Stimulated activated CD4-positive, alpha-beta T cell treated with anti-CD3 and anti-CD28 coated beads, Interleukin-15, amount 100 ng/mL, for 1 hour (primary cell): ENCODE measurements around the gene KLHL41.
"Not testable (repeated sequence)": the region's sequence is repeated elsewhere in the genome, so short reads cannot be mapped to it uniquely, and the experiment has no call there.

Experiments
- DNase-seq, 2 donors: peaks; one replicate each; pipeline ENCODE4 v3.0.0-alpha.2; 2020; ENCODE audit warnings: low read depth in 1 of 2, low spot score in 1 of 2

The KLHL41 gene

GRCh38 chr2:169509955-169510354, 453 bp downstream of the KLHL41 start:
- DNase-seq, result no peak

GRCh38 chr2:169510496-169510895, 994 bp downstream of the KLHL41 start:
- DNase-seq, result no peak

- DNase-seq, result no peak
Measured at GRCh38 chr2:169511818-169512217, 2.3 kb downstream of the KLHL41 start.

DNA sequence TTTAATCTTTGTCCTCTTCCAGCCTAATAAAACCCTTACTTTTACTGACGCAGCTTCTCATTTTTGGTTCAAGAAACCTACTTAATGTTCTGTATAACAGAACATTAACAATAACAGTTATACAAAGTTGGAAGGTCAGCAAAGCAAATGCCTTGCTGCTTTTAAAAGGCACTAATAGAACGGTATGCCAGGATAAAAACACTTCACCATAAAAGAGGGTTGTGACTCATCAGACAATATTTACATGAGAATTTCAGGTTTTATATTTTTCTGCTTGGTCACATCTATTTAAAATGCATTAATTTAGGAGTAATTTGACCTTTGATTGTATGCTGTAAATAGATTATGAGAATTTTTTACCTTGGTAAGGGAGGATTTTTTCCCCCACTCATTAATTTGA, 3.0 kb downstream of the KLHL41 start:
- DNase-seq, result no peak

DNA sequence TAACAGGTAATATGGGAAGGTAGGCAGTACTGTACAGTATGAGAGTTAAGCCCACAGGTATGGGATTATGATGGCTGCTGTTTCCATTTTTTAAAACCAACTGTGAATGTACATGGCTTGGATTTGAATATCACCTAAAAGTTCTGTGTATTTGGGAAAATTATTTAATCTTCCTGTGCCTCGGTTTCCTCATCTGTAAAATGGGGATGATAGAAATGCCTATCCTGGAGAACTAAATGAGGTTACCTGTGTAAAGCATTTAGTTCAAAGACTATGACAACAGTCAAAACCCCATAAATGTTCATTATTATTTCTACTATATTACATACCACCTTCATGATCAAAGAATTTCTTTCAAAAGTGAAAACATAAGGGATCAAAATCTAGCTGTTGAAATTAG, 3.6 kb downstream of the KLHL41 start:
- DNase-seq, result no peak

- no peak for DNase-seq
Measured at GRCh38 chr2:169513926-169514325, 4.4 kb downstream of the KLHL41 start.

GRCh38 chr2:169514758-169515157, 5.3 kb downstream of the KLHL41 start:
- DNase-seq, result not testable (repeated sequence)

- not testable (repeated sequence) for DNase-seq
Measured at GRCh38 chr2:169516488-169516995, 7.0 kb downstream of the KLHL41 start.

- DNase-seq, result no peak
Measured at GRCh38 chr2:169520896-169521295, 11.4 kb downstream of the KLHL41 start.

DNA sequence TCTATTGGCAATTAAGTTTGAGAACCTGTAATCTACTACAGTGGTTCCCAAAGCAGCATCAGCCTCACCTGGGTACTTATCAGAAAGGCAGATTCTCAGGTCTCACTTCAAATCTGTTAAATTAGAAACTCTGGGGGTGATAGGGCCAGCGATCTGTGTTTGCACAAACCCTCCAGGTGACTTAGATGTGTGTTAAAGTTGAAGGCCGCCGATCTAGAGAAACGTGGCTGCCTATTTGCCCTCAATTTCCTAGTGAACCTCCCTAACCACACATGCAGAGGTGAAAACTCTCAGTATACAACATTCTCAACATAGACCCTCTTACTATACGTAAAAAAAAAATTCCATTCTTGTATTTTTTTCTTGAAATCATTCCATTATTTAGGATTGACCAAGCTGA, 14.2 kb downstream of the KLHL41 start:
- no peak for DNase-seq

DNA sequence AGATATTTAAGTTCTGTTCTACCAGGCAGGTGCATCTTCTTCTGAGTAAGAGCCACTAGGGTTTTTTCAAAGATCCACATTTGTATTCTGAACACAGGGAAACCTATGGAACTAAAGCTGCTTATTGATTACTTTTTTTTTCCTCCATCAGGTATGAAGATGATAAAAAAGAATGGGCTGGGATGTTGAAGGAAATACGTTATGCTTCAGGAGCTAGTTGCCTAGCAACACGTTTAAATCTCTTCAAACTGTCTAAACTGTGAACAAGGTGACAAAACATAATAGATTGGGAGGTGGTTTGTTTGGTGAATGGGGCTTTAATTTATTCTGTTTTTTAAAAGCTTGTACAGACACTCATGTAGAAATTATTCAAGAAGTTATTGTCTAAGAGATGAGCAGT, 15.9 kb downstream of the KLHL41 start:
- no peak for DNase-seq

- DNase-seq, result no peak
Measured at GRCh38 chr2:169526451-169526850, 16.9 kb downstream of the KLHL41 start.

- peak; percentile 46 to 52 for DNase-seq
Measured at GRCh38 chr2:169528271-169528701, 18.8 kb downstream of the KLHL41 start.

GRCh38 chr2:169539460-169539859, 30.0 kb downstream of the KLHL41 start:
- not testable (repeated sequence) for DNase-seq

DNA sequence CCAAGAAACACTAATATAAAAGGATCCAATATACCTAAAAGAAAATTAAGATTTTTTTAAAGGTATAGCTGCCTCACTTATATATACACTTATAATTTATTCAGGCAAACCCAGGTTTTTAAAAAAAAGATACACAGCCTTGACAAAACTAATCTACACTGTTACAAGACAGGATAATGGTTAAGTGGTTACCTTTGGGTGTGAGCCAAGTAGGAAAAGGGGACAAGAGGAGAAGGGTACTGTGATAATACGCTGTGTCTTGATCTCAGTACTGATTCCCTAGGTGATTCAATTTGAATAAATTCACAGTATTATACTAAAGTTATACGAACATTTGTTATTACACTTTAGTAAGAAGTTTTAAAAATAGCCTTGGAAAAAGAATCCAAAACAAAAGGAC, 30.6 kb downstream of the KLHL41 start:
- DNase-seq, result no peak

DNA sequence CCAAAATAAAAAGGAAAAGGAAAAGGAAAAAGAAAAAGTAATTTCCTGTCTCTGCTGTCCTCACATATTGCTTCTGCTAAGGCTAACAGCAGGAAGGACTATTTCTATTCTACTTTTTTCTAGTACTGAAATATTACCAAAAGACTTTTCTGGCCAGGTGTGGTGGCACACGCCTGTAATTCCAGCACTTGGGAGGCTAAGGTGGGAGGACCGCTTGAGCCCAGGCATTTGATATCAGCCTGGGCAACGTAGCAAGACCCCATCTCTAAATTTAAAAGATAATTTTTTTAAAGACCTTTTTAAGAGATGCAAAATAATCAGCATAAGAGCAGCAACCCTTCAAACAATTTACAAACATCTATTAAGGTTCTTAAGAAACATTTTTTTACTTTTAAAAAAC, 32.9 kb downstream of the KLHL41 start:
- no peak for DNase-seq

DNA sequence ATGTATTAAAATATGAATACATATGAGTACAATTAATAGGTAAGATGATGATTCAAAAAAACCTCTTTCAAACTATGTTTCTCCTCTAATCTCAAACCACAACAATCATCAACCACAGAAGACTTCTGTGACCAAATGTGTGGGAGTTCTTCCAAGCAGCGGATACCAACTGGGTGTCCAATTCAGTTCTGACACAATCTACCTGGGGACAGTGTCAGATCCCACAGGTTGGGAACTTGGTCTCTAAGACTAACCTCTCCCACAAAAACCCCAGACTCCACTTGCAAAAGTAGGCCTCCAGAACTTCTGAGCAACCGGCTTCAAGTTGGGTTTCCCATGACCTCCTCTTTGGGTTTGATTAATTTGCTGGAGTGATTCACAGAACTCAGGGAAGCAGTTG, 37.3 kb downstream of the KLHL41 start:
- DNase-seq, result no peak

GRCh38 chr2:169561364-169561763, 51.9 kb downstream of the KLHL41 start:
- DNase-seq, result no peak

- not testable (repeated sequence) for DNase-seq
Measured at GRCh38 chr2:169562084-169562483, 52.6 kb downstream of the KLHL41 start.

GRCh38 chr2:169562519-169562918, 53.0 kb downstream of the KLHL41 start:
- DNase-seq, result no peak

DNA sequence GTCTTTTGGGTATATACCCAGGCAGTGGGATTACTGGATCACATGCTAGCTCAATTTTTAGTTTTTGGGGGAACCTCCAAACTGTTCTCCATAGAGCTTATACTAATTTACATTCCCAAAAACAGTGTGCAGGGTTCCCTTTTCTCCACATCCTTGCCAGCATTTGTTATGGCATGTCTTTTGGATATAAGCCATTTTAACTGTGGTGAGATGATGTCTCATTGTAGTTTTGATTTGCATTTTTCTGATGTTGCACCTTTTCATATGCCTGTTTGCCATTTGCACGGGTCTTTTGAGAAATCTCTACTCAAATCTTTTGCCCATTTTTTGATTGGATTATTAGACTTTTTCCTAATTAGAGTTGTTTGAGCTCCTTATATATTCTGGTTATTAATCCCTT, 56.2 kb downstream of the KLHL41 start:
- DNase-seq, result no peak

- DNase-seq, result no peak
Measured at GRCh38 chr2:169569948-169570347, 60.4 kb downstream of the KLHL41 start.

GRCh38 chr2:169570752-169571151, 61.2 kb downstream of the KLHL41 start:
- DNase-seq, result not testable (repeated sequence)

DNA sequence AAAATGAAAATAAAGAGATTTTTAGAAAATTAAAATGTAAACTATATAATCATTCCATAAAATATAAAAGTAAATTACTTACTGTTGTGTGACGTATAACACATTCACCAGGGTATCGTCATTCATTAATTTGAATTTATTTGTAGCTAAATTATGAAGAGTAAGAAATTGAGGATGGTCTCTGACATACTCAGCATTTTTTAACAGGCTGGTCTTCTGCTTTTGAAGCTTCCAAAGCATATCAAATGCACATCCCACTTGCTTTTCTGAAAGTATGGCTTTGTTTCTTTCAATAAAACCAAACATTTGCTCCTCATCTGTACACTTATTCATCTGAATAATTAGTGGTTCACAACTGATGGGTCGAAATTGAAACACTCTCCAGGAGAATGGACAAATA, 62.1 kb downstream of the KLHL41 start:
- no peak for DNase-seq
